ENCODE data around the gene PREX1. TPM values are rescaled to one million over a fixed set of nuclear protein-coding genes. Genes with fewer than 3 reads are reported as not detected.

PREX1 gene
- total RNA-seq, 1 donor from 2014 or later: 235 TPM

GRCh38 chr20:48774696-48775095, 53.1 kb downstream of the PREX1 start:
- TF ChIP-seq CTCF (IDR thresholded peaks at IDR 0.05; ENCODE audit: partially characterized antibody, unreplicated experiment): no peak
- DNase-seq: no peak
- H3K4me1 Mint-ChIP-seq (ENCODE audit: low read depth, unreplicated experiment): peaks cover 12% of the 10 kb centered on the region
- peaks cover 13% of the 10 kb centered on the region for H3K27me3 Mint-ChIP-seq (ENCODE audit: unreplicated experiment)
- H3K4me3 Mint-ChIP-seq (ENCODE audit: unreplicated experiment): peak overlapping the region; percentile 5
- H3K36me3 Mint-ChIP-seq (ENCODE audit: unreplicated experiment): peaks cover 28% of the 10 kb centered on the region
- H3K27ac Mint-ChIP-seq (ENCODE audit: unreplicated experiment): no peak overlapping the region
- peaks cover 19% of the 10 kb centered on the region for H3K9me3 Mint-ChIP-seq (ENCODE audit: unreplicated experiment)

- H3K36me3 Mint-ChIP-seq (ENCODE audit: unreplicated experiment): peaks cover 28% of the 10 kb centered on the region
- no peak for DNase-seq
- no peak for TF ChIP-seq CTCF (IDR thresholded peaks at IDR 0.05; ENCODE audit: partially characterized antibody, unreplicated experiment)
- H3K4me3 Mint-ChIP-seq (ENCODE audit: unreplicated experiment): no peak overlapping the region
- H3K9me3 Mint-ChIP-seq (ENCODE audit: unreplicated experiment): peaks cover 23% of the 10 kb centered on the region
- peak overlapping the region; percentile 72 for H3K27ac Mint-ChIP-seq (ENCODE audit: unreplicated experiment)
- peaks cover 17% of the 10 kb centered on the region for H3K27me3 Mint-ChIP-seq (ENCODE audit: unreplicated experiment)
- H3K4me1 Mint-ChIP-seq (ENCODE audit: low read depth, unreplicated experiment): peaks cover 16% of the 10 kb centered on the region
These were observed 53.9 kb downstream of the PREX1 start for GRCh38 chr20:48773837-48774418.

GRCh38 chr20:48772183-48772976, 55.4 kb downstream of the PREX1 start:
- no peak for TF ChIP-seq CTCF (IDR thresholded peaks at IDR 0.05; ENCODE audit: partially characterized antibody, unreplicated experiment)
- Mint-ChIP-seq H3K27ac (ENCODE audit: unreplicated experiment) (no peak overlapping the region), H3K4me1 (ENCODE audit: low read depth, unreplicated experiment) (peaks cover 28% of the 10 kb centered on the region), H3K36me3 (ENCODE audit: unreplicated experiment) (peaks cover 31% of the 10 kb centered on the region), H3K9me3 (ENCODE audit: unreplicated experiment) (peaks cover 23% of the 10 kb centered on the region), H3K27me3 (ENCODE audit: unreplicated experiment) (peaks cover 27% of the 10 kb centered on the region), H3K4me3 (ENCODE audit: unreplicated experiment) (no peak overlapping the region)
- DNase-seq: no peak

GRCh38 chr20:48771542-48771941, 56.3 kb downstream of the PREX1 start:
- peaks cover 32% of the 10 kb centered on the region for H3K36me3 Mint-ChIP-seq (ENCODE audit: unreplicated experiment)
- no peak for DNase-seq
- no peak overlapping the region for H3K4me3 Mint-ChIP-seq (ENCODE audit: unreplicated experiment)
- H3K4me1 Mint-ChIP-seq (ENCODE audit: low read depth, unreplicated experiment): peaks cover 32% of the 10 kb centered on the region
- TF ChIP-seq CTCF (IDR thresholded peaks at IDR 0.05; ENCODE audit: partially characterized antibody, unreplicated experiment): no peak
- peaks cover 23% of the 10 kb centered on the region for H3K9me3 Mint-ChIP-seq (ENCODE audit: unreplicated experiment)
- no peak overlapping the region for H3K27ac Mint-ChIP-seq (ENCODE audit: unreplicated experiment)
- H3K27me3 Mint-ChIP-seq (ENCODE audit: unreplicated experiment): peaks cover 30% of the 10 kb centered on the region
